ENCODE data around the gene ABCD4.

ABCD4 gene

DNA sequence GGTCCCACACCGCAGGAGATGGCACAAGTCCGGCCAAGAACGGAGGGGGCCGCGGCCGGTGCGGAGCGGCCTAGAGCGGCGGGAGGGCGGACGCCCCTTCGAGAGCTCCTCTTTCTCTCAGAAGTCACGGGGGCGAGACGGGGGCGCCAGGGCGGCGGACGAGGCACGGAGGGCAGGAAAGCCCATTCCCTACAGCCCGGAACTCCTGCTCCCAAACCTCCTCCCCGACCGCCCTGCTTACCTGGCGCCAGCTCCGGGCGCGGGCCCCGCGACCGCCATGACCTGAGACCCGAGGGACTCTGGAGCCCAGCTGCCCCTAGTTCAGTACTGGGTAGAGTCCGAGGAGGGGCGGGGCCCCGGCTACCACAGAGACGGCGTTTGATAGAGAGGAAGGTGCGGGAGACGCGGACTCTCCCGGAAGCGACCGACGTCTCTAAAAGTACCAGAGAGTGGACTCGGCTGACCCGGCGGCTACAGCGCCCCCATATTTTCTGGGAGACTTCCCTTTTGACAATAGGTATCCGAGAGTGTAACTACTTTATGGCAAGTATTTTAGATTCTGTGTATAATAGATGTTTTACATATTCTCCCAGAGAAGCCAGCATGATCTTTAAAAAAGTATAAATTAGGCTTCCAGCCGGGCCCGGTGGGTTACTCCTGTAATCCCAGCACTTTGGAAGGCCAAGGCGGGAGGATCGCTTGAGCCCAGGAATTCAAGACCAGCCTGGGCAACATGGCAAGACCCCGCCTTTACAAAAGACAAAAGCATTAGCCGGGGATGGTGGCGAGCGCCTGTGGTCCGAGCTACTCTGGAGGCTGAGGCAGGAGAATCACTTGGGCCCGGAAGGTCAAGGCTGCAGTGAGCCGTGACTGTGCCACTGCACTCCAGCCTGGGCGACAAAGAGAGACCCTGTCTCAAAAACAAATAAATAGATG is at the start of gene ABCD4:
Gene ABCD4, minus strand, starts transcription at position 301 of the 936 bp plus-strand sequence. Its CDS starts 22 bp downstream, at position 279.
- Histone ChIP-seq H3K36me3 (ENCODE audit: control insufficient read depth, insufficient read depth, low read length) (peaks cover 20% of the 10 kb centered on the region), H3K9ac (ENCODE audit: low read length) (peak within 1 kb of the TSS; percentile 85), H3K9me3 (ENCODE audit: control insufficient read depth, insufficient read depth, low read depth, low read length) (no peaks in the 10 kb centered on the region), H3K4me1 (ENCODE audit: control insufficient read depth, insufficient read depth, low read length) (peaks cover 6% of the 10 kb centered on the region), H3K27ac (ENCODE audit: low read depth, low read length) (peak within 1 kb of the TSS; percentile 46; the same call in 1 of the 2 replicates), H3K27me3 (ENCODE audit: control insufficient read depth, insufficient read depth, low read length) (no peaks in the 10 kb centered on the region), H3K4me3 (ENCODE audit: low read depth, low read length) (peak within 1 kb of the TSS; percentile 83)

DNA sequence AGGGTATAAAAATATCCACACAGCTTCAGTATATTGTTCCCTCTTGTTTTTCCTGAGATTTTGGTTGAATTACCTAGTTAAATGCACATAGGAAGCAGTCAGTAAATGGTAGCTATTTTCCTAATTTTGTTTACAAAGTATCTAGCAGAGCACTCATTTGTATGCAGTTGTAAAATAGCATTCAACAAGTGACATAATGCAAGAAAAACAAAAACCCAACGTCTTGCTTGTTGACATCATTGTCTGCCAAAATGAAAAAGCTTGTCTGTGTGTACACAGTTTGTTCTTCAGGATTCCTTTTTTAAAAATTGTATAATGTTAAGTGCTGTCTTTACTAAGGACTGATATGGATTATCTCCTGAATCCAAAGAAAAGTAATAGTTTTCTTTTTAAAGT is 48.2 kb upstream of the ABCD4 start:
- Histone ChIP-seq H3K27me3 (ENCODE audit: control insufficient read depth, insufficient read depth, low read length) (no peaks in the 10 kb centered on the region), H3K4me3 (ENCODE audit: low read depth, low read length) (peak overlapping the region; percentile 83), H3K27ac (ENCODE audit: low read depth, low read length) (no peak overlapping the region; the same call in 1 of the 2 replicates), H3K36me3 (ENCODE audit: control insufficient read depth, insufficient read depth, low read length) (peaks cover 14% of the 10 kb centered on the region), H3K4me1 (ENCODE audit: control insufficient read depth, insufficient read depth, low read length) (peaks cover 38% of the 10 kb centered on the region), H3K9ac (ENCODE audit: low read length) (peak overlapping the region; percentile 99), H3K9me3 (ENCODE audit: control insufficient read depth, insufficient read depth, low read depth, low read length) (no peaks in the 10 kb centered on the region)

GRCh38 chr14:74350211-74350927 is 47.6 kb upstream of the ABCD4 start:
- no peaks in the 10 kb centered on the region for H3K27me3 ChIP-seq (ENCODE audit: control insufficient read depth, insufficient read depth, low read length)
- peak overlapping the region; percentile 99 for H3K27ac ChIP-seq (ENCODE audit: low read depth, low read length)
- H3K36me3 ChIP-seq (ENCODE audit: control insufficient read depth, insufficient read depth, low read length): peaks cover 14% of the 10 kb centered on the region
- H3K9ac ChIP-seq (ENCODE audit: low read length): peak overlapping the region; percentile 99
- H3K4me3 ChIP-seq (ENCODE audit: low read depth, low read length): peak overlapping the region; percentile 83
- peaks cover 39% of the 10 kb centered on the region for H3K4me1 ChIP-seq (ENCODE audit: control insufficient read depth, insufficient read depth, low read length)
- no peaks in the 10 kb centered on the region for H3K9me3 ChIP-seq (ENCODE audit: control insufficient read depth, insufficient read depth, low read depth, low read length)

DNA sequence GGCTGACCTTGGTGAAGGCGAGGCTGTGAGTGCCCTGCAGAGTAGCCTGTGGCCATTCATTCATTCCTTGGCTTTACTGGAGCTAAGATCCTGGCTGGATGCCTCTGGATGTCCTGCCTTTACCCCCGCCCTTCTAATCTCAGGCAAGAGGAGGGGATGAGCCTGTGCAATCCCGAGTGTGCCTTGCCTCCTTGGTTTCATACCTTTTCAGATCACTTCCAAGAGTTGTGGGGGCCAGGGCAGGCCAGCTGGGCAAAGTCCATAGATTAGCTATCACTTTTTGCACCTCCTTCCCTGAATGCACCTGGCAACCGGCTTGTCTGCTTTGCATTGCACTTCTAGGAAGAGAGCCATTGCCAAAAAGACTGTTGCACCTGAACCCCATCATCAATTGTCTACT is 47.0 kb upstream of the ABCD4 start:
- no peaks in the 10 kb centered on the region for H3K9me3 ChIP-seq (ENCODE audit: control insufficient read depth, insufficient read depth, low read depth, low read length)
- peak overlapping the region; percentile 83 for H3K4me3 ChIP-seq (ENCODE audit: low read depth, low read length)
- H3K27me3 ChIP-seq (ENCODE audit: control insufficient read depth, insufficient read depth, low read length): no peaks in the 10 kb centered on the region
- peak overlapping the region; percentile 99 for H3K9ac ChIP-seq (ENCODE audit: low read length)
- peaks cover 39% of the 10 kb centered on the region for H3K4me1 ChIP-seq (ENCODE audit: control insufficient read depth, insufficient read depth, low read length)
- peak overlapping the region; percentile 99; the same call in 1 of the 2 replicates for H3K27ac ChIP-seq (ENCODE audit: low read depth, low read length)
- peaks cover 14% of the 10 kb centered on the region for H3K36me3 ChIP-seq (ENCODE audit: control insufficient read depth, insufficient read depth, low read length)

DNA sequence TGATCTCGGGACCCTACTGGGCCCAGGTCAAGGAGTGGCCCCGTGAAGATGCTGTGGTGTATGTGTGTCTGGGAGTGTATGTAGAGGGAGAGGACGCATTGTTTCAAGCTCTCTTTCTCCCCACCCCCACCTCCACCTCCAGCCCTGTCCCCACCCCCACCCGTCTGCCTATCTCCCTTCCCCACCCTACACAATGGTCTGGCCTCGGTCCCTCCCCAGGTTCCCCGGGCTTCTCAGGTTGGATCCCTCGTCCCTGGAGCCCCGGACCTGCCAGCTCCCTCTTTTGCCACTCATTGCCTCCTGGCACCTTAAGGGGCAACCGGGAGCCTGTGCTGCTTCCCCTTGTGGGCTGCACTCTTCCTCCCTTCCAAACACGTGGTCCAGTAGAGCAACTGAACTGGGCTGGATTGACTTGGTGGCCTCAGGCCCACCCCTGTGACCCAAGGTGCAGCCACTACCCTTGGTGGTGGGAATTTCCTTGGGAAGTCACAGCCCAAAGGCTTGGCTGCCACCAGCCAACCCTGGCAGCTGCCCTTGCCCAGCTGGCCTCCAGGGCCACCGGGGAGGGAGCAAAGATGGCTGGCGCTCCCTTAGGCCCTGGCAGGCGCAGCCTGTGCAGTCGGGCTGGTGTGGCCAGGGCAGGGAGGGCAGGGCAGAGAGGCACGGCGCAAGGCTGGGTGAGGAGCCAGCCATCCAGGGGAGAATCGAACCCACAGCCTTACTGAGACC is 46.2 kb upstream of the ABCD4 start:
- H3K36me3 ChIP-seq (ENCODE audit: control insufficient read depth, insufficient read depth, low read length): peaks cover 14% of the 10 kb centered on the region
- peak overlapping the region; percentile 99 for H3K9ac ChIP-seq (ENCODE audit: low read length)
- peak overlapping the region; percentile 99 for H3K27ac ChIP-seq (ENCODE audit: low read depth, low read length)

DNA sequence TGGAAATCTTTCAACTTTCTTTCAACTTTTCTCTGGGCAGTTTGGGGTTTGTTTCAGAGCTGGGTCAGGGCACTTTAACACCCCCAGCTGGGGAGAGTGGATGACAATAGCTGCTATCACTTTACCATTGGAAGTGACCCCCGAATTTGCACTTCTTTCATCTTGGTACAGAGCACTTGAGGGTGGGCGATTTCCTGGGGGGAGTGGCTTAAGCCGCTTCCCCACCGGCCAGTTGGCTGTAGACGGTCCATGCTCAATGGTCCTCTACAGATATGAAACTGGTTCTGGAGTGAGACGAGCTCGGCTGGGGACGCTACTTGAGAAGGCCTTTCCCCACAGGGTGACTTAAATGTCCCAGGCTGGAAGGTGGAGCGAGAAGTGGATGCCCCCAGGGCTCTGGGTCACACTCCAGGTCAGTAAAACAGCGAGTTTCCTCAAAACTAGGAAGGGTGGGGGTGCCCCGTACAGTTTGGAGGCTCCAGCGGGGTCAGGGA is 45.6 kb upstream of the ABCD4 start, which contains the start of gene VRTN:
Gene VRTN, plus strand, starts transcription at position 231 of the 494 bp plus-strand sequence. CDS start 8,313 bp downstream, outside the sequence.
- Histone ChIP-seq H3K9me3 (ENCODE audit: control insufficient read depth, insufficient read depth, low read depth, low read length) (no peaks in the 10 kb centered on the region), H3K27me3 (ENCODE audit: control insufficient read depth, insufficient read depth, low read length) (no peaks in the 10 kb centered on the region), H3K27ac (ENCODE audit: low read depth, low read length) (peak within 1 kb of the TSS; percentile 99), H3K36me3 (ENCODE audit: control insufficient read depth, insufficient read depth, low read length) (peaks cover 13% of the 10 kb centered on the region), H3K4me3 (ENCODE audit: low read depth, low read length) (peak within 1 kb of the TSS; percentile 83), H3K9ac (ENCODE audit: low read length) (peak within 1 kb of the TSS; percentile 99), H3K4me1 (ENCODE audit: control insufficient read depth, insufficient read depth, low read length) (peaks cover 39% of the 10 kb centered on the region)

More for the DNA sequence above, 46.2 kb upstream of the ABCD4 start:
- H3K27me3 ChIP-seq (ENCODE audit: control insufficient read depth, insufficient read depth, low read length): no peaks in the 10 kb centered on the region
- no peaks in the 10 kb centered on the region for H3K9me3 ChIP-seq (ENCODE audit: control insufficient read depth, insufficient read depth, low read depth, low read length)
- peaks cover 39% of the 10 kb centered on the region for H3K4me1 ChIP-seq (ENCODE audit: control insufficient read depth, insufficient read depth, low read length)
- H3K4me3 ChIP-seq (ENCODE audit: low read depth, low read length): peak overlapping the region; percentile 83

GRCh38 chr14:74347795-74348100 is 45.0 kb upstream of the ABCD4 start:
- Histone ChIP-seq H3K9ac (ENCODE audit: low read length) (peak overlapping the region; percentile 99), H3K4me1 (ENCODE audit: control insufficient read depth, insufficient read depth, low read length) (peaks cover 33% of the 10 kb centered on the region), H3K9me3 (ENCODE audit: control insufficient read depth, insufficient read depth, low read depth, low read length) (no peaks in the 10 kb centered on the region), H3K27ac (ENCODE audit: low read depth, low read length) (peak overlapping the region; percentile 99), H3K27me3 (ENCODE audit: control insufficient read depth, insufficient read depth, low read length) (no peaks in the 10 kb centered on the region), H3K4me3 (ENCODE audit: low read depth, low read length) (peak overlapping the region; percentile 83), H3K36me3 (ENCODE audit: control insufficient read depth, insufficient read depth, low read length) (peaks cover 8% of the 10 kb centered on the region; the same call in 1 of the 2 replicates)

- peak overlapping the region; percentile 99 for H3K27ac ChIP-seq (ENCODE audit: low read depth, low read length)
- H3K4me3 ChIP-seq (ENCODE audit: low read depth, low read length): peak overlapping the region; percentile 83
- peaks cover 3% of the 10 kb centered on the region; the same call in 1 of the 2 replicates for H3K36me3 ChIP-seq (ENCODE audit: control insufficient read depth, insufficient read depth, low read length)
- no peaks in the 10 kb centered on the region for H3K9me3 ChIP-seq (ENCODE audit: control insufficient read depth, insufficient read depth, low read depth, low read length)
- H3K27me3 ChIP-seq (ENCODE audit: control insufficient read depth, insufficient read depth, low read length): no peaks in the 10 kb centered on the region
- peaks cover 29% of the 10 kb centered on the region for H3K4me1 ChIP-seq (ENCODE audit: control insufficient read depth, insufficient read depth, low read length)
- H3K9ac ChIP-seq (ENCODE audit: low read length): peak overlapping the region; percentile 99
These were observed 44.5 kb upstream of the ABCD4 start for GRCh38 chr14:74347097-74347794.

DNA sequence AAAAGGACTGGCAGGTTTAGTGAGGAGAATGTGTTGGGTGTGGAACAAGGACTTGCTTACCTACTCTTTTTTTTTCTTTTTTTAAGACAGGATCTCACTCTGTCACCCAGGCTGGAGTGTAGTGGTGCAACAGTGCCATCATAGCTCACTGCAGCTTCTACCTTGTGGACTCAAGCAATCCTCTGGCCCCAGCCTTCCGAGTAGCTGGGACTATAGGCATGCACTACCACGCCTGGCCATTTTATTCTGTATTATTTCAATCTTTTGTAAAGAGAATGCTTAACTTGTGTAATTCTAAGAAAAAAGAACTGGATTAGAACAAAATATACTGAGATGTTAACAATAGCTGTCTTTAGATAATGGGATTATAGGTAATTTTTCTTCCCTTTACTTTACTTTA is 43.6 kb upstream of the ABCD4 start:
- H3K4me1 ChIP-seq (ENCODE audit: control insufficient read depth, insufficient read depth, low read length): peaks cover 29% of the 10 kb centered on the region
- H3K27ac ChIP-seq (ENCODE audit: low read depth, low read length): peak overlapping the region; percentile 0; the same call in 1 of the 2 replicates
- no peaks in the 10 kb centered on the region for H3K9me3 ChIP-seq (ENCODE audit: control insufficient read depth, insufficient read depth, low read depth, low read length)
- H3K36me3 ChIP-seq (ENCODE audit: control insufficient read depth, insufficient read depth, low read length): peaks cover 3% of the 10 kb centered on the region; the same call in 1 of the 2 replicates
- 0 out of 2 replicates have a peak overlapping the region, but pooled peaks have one; percentile 83 for H3K4me3 ChIP-seq (ENCODE audit: low read depth, low read length)
- H3K9ac ChIP-seq (ENCODE audit: low read length): no peak overlapping the region
- no peaks in the 10 kb centered on the region for H3K27me3 ChIP-seq (ENCODE audit: control insufficient read depth, insufficient read depth, low read length)

DNA sequence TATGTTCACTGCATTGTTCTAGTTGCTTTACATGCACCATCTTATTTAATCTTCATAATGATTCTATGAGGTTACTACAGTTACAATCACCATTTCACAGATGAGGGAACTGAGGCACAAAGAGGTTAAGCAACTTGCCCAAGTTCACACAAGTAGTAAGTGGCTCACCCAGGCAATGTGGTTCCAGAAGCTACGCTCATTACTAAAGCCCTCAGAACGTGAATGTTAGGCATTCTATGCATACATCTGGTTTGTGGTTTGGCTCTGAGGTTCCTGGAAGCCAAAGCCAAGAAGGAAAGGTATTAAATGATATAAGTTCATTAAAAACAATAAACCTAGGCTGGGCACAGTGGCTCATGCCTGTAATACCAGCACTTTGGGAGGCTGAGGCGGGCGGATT is 31.2 kb upstream of the ABCD4 start:
- H3K27ac ChIP-seq (ENCODE audit: low read depth, low read length): no peak overlapping the region
- H3K36me3 ChIP-seq (ENCODE audit: control insufficient read depth, insufficient read depth, low read length): no peaks in the 10 kb centered on the region
- no peak overlapping the region for H3K4me3 ChIP-seq (ENCODE audit: low read depth, low read length)
- no peaks in the 10 kb centered on the region for H3K9me3 ChIP-seq (ENCODE audit: control insufficient read depth, insufficient read depth, low read depth, low read length)
- no peak overlapping the region for H3K9ac ChIP-seq (ENCODE audit: low read length)
- H3K4me1 ChIP-seq (ENCODE audit: control insufficient read depth, insufficient read depth, low read length): peaks cover 5% of the 10 kb centered on the region; the same call in 1 of the 2 replicates
- H3K27me3 ChIP-seq (ENCODE audit: control insufficient read depth, insufficient read depth, low read length): no peaks in the 10 kb centered on the region

Measured in HUES6 (cell line).